ENCODE data around the gene NUDT14.

DNA sequence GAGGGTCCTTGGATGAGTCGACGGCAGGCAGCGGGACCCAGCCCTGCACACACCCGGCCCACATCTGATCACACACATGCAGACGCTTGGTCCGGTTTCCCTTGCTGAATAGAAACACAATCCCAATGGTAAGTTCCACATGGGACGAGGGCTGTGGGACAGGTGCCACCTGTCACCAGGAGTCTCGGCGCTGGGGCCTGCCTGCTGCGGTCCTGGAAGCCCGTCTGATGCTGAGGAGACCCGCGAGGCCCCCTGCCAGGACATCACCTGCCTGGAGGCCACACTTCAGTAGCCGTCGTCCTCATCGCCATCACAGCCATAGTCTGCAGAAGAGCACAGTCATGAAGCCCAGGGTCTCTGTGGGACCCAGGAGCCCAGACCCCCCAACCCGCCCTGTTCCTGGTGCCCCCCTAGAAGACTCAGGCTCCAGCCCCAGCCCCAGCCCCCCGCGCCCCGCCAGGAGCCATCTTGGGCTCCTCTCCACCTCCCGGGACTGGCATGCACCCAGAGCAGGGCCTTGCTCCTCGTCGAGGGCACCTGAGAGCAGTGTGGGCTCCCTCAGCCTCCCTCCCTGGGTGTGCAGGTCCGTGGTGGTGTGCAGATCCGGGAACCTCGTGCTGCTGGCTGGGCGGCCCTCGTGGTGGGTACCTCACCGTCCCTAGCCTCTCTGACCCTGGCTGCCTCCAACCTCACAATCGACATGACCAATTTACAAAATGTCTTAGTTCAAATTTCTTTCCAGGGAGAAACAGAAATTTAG is 29.3 kb upstream of the NUDT14 start:
- TF ChIP-seq, protein P1, sequence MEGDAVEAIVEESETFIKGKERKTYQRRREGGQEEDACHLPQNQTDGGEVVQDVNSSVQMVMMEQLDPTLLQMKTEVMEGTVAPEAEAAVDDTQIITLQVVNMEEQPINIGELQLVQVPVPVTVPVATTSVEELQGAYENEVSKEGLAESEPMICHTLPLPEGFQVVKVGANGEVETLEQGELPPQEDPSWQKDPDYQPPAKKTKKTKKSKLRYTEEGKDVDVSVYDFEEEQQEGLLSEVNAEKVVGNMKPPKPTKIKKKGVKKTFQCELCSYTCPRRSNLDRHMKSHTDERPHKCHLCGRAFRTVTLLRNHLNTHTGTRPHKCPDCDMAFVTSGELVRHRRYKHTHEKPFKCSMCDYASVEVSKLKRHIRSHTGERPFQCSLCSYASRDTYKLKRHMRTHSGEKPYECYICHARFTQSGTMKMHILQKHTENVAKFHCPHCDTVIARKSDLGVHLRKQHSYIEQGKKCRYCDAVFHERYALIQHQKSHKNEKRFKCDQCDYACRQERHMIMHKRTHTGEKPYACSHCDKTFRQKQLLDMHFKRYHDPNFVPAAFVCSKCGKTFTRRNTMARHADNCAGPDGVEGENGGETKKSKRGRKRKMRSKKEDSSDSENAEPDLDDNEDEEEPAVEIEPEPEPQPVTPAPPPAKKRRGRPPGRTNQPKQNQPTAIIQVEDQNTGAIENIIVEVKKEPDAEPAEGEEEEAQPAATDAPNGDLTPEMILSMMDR (IDR thresholded peaks at IDR 0.05), result no peak
- no peak for TF ChIP-seq EZH2phosphoT487 (IDR thresholded peaks at IDR 0.05)
- no peak for TF ChIP-seq EZH2 (IDR thresholded peaks at IDR 0.05)
